NCI-H460 (cell line): ENCODE results near the gene CFTR. TPM values are rescaled to one million over a fixed set of nuclear protein-coding genes. Genes with fewer than 3 reads are reported as not detected.
A peak's percentile ranks its signal among the peaks of the same experiment; 100 is the strongest.

Experiments used
- DNase-seq: peaks from one replicate; pipeline ENCODE4 v3.0.0-alpha.2; 2016; ENCODE audit warnings: low read depth; ENCODE audit errors: extremely low read depth
- total RNA-seq: library from RNA; depleted of rRNA; stranded (reverse); fragments of >200 nt; shearing (Covaris generic); gene quantifications from 2 replicates; pipeline ENCODE4 v1.2.3, GENCODE V29; 2014

Gene CFTR
- total RNA-seq, 1 experiment from 2014 or later: not detected

DNA sequence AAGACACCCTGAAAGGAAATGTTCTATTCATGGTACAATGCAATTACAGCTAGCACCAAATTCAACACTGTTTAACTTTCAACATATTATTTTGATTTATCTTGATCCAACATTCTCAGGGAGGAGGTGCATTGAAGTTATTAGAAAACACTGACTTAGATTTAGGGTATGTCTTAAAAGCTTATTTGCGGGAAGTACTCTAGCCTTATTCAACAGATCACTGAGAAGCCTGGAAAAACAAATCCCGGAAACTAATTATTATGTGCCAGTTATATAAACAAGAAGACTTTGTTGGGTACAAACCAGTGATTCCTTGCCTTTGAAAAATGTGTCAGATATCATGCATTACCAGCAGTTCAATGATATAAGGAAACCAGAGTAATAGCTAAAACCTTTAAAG is 160.1 kb downstream of the CFTR start:
- no peak for DNase-seq

DNA sequence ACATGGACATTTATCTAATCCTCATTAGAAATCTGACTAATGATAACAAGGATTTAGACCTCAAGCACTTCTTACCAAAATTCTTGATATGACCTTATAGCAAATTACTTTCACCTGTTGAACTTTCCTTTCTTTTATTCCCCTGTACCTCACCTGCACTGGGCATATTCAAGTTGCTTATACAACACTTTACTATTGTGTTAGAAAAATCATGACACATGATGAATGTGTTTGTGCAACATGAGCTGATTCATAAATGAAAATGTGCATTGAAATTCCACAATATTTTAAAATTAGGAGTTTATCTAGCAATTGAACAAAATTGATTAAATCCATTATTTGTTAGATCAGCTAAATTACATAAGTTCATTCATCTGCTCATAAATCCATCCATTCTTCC is 160.6 kb downstream of the CFTR start:
- DNase-seq: no peak

DNA sequence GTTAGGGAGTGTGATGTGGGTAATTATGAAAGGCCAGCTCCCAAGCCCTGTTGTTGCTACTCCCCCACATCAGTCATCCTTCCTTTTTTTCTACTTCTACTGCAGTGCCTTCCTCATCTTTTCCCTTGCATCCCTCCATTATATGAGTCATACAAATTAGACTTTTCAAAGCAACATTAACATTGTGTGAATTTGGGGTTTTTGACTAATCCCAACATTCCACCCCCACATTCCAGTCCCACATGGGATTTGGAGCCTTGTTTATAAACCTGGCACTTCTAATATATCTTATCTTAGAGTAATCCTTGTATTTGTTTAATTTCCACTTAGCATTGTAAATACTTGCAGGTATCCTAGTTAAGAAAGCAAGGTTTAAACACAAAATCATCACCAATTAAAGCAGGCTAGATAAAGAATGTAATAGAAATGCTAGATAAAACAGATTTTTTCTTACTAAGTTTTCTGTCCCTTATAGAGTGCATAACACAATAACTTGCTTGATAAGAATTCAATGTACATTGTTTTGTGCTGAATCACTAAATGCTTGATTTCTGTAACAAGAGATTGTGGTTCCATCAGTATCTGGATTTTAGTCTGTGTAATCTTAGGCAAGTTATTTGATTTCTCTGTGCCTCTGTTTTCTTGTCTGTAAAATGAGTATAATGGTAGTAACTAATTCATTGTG is 165.8 kb downstream of the CFTR start:
- DNase-seq: no peak

DNA sequence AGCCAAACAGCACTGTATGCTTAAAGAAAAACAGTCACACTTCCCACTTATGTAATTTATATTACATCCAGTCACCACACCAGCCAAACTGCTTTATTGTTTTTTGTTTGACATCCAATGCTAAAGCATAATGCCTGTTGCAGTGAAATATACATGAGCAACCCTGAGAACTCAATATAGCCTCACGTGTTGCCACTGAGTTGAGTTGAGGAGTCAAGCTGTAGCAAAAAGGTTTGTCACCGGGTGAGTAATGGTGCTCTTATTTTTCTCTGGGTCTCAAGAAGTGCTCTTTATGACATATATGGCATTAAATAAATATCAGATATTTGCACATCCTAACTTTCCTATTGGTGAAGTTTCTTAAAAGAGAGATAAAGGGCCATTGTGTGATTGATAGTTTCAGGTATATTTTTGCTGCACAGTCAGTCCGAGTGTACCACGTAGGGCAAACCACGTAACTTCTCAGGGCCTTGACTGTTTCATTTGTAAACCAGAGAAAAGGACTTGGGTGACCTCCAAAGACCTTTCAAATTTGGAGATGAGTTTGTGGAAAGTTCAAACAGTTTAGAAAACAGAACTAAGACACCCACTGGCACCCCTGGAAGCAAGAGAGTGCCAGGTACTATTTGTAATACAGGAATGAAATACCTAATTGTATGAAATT is 168.5 kb downstream of the CFTR start:
- DNase-seq: no peak

DNA sequence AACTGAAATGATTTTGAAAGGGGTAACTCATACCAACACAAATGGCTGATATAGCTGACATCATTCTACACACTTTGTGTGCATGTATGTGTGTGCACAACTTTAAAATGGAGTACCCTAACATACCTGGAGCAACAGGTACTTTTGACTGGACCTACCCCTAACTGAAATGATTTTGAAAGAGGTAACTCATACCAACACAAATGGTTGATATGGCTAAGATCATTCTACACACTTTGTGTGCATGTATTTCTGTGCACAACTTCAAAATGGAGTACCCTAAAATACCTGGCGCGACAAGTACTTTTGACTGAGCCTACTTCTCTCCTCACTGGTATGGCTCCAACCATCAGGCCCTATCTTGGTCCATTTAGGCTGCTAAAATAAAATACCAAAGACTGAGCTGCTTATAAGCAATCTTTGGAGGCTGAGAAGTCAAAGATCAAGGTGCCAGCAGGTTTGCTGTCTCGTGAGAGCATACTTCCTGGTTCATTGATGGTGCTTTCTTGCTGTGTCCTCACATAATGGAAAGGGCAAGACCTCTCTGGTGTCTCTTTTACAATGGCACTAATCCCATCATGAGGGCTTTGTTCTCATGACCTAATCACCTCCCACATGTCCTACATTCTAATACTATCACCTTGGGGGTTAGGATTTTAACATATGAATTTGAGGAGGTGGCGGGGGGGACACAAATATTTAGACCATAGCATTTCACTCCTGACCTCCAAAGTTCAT is 173.3 kb downstream of the CFTR start:
- no peak for DNase-seq

DNA sequence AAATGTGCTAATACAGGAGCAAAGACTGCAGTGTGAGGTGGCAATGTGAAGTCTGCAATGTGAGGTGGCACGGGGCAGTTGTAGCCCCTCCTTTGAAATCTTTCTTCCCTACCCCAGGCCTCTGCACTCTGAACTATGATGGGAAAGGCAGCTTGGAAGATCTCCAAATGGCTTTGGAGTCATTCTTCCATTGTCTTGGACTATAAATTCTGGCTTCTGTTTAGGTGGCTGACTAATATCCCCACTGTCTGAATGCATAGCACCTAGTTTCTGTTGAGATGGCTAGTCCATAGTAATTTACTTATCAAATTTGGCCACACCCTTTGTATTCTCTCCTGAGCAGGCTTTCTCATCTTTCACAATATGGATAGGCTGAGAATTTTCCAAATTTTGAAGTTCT is 175.0 kb downstream of the CFTR start:
- DNase-seq: no peak

DNA sequence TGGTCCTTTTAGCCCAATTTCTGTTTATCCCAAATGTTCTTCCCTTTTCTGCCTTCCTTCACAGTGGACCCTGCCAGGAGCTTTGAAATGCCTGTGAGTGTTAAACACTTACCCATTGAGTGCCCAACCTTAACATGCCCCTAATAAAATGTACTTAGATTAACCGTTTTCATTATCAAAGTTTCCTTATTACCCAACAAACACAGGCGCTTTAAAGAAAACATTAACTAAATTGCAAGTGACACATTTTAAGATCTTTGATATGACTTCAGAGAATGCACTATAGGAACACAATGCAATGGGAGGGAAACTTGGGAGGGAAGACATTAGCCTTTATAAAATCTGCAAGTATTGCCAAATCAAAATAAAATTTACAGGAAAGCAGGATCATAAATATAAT is 177.0 kb downstream of the CFTR start:
- no peak for DNase-seq

DNA sequence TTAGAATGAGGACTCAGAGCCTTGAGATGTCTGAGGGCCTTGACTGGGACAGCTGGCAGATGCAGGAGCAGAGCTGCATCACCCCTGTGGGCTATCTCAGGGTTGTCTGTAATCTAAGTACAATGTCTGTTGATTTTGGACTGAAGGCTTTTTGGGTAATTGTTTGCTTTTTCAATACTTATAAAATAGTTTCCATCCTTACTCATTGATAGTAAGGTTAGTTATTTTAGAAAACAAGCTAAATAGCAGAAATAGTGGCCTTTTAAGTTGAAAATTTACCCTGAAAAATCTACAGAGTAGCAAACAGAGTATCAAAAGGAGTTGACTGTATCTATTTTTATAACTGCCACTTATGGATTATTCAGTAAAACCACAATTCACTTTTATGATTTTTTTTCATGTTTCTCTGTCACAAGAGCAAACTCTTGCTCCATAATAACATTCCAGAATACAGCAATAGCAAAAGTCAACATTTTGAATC is 179.7 kb downstream of the CFTR start:
- DNase-seq: no peak

DNA sequence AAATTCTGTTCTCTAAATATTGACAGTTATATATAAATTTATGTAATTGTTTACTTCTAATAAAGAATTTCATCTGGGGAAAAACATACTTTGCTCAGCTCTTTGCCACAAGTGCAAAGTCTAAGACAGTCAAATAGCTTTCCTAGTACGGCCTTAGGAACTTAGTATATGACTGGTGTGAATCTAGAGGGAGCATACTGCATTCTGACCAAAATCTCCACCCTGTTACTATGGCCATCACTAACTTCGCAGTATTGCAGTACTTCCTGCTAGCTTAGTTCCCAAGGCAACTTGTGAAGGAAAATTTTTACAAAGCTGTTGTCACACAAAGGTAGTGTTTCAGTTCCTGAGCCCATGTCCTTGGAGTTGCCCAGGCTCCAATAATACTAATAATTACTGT is 181.5 kb downstream of the CFTR start:
- DNase-seq: no peak

DNA sequence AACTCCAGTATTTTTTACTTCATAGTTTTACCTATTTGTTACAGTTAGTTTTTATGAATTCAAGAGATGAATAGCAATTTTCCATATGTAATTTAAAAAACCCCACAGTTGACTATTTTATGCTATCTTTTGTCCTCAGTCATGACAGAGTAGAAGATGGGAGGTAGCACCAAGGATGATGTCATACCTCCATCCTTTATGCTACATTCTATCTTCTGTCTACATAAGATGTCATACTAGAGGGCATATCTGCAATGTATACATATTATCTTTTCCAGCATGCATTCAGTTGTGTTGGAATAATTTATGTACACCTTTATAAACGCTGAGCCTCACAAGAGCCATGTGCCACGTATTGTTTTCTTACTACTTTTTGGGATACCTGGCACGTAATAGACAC is 184.2 kb downstream of the CFTR start:
- DNase-seq: no peak

DNA sequence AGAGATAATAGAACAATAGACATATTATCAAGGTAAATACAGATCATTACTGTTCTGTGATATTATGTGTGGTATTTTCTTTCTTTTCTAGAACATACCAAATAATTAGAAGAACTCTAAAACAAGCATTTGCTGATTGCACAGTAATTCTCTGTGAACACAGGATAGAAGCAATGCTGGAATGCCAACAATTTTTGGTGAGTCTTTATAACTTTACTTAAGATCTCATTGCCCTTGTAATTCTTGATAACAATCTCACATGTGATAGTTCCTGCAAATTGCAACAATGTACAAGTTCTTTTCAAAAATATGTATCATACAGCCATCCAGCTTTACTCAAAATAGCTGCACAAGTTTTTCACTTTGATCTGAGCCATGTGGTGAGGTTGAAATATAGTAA is 185.5 kb downstream of the CFTR start:
- no peak for DNase-seq

DNA sequence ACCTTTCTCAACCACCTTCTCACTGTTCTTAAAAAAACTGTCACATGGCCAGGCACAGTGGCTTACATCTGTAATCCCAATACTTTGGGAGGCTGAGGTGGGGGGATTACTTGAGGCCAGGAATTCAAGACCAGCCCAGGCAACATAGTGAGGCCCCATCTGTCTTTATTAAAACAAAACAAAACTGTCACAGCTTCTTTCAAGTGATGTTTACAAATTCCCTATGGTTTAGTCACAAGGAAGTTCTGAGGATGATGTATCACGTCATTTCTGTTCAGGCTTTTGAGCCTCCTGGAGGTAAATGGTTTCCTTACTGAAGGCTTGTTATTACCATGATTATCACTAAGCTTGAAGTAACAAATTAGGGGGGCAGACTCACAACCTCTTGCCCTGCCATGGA is 186.2 kb downstream of the CFTR start:
- no peak for DNase-seq

DNA sequence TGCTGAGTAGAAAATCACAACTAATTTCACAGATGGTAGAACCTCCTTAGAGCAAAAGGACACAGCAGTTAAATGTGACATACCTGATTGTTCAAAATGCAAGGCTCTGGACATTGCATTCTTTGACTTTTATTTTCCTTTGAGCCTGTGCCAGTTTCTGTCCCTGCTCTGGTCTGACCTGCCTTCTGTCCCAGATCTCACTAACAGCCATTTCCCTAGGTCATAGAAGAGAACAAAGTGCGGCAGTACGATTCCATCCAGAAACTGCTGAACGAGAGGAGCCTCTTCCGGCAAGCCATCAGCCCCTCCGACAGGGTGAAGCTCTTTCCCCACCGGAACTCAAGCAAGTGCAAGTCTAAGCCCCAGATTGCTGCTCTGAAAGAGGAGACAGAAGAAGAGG is 186.9 kb downstream of the CFTR start:
- no peak for DNase-seq

DNA sequence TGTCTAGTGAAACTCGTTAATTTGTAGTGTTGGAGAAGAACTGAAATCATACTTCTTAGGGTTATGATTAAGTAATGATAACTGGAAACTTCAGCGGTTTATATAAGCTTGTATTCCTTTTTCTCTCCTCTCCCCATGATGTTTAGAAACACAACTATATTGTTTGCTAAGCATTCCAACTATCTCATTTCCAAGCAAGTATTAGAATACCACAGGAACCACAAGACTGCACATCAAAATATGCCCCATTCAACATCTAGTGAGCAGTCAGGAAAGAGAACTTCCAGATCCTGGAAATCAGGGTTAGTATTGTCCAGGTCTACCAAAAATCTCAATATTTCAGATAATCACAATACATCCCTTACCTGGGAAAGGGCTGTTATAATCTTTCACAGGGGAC is 187.6 kb downstream of the CFTR start:
- no peak for DNase-seq

DNA sequence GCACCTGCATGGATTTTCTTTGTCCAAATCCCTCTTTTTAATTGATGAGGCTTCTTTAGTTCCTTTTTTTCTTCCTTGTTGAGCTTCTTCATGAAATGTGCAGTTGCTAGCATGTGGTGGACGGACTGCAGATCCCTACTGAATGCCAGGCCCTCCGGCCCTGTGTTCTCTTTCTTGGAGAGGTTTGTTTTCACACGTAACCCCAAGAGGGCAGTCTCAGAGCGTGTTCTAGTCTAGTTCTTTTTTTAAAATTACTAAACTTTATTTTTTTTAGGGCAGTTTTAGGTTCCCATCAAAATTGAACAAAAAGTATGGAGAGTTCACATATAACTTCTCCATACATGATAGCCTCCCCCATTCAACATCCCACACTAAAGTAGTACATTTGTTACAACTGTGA is 190.0 kb downstream of the CFTR start:
- no peak for DNase-seq

DNA sequence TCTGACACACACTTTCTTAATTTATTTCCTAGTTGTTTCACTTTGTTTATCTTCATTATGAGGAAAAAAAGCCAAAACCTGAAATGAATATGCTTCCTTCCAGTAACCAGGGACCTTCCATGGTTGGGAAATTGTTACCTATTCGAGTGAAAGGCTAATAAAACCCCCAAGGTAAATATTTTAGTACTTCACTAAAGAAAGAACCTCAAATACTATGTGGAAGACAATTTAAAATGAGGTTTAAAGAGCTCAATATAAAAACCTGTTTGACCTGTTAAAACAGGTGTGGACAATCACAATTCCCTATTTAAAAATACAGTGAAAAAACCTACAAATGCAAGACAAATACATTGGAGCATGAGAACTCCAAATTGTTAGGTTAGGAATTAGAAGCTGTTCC is 192.6 kb downstream of the CFTR start:
- no peak for DNase-seq

DNA sequence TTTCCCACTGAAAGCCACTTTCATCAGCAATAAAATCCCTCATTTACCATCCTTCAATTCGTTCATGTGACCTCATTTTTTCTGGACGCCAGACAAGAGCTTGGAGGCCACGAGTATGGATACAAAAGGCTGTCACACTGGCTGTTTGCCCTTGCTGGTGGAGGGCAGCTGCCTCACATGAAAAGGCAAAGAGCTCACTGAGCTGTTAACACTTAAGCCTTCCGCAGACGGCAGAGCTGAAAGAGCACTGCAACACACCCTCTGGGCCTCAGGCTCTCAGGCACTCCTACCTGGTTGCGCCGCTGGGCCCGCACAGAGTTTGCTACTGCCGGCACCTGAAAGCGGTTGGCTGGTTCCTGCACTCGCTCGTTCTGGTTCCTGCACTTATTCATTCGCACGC is 193.5 kb downstream of the CFTR start:
- no peak for DNase-seq

DNA sequence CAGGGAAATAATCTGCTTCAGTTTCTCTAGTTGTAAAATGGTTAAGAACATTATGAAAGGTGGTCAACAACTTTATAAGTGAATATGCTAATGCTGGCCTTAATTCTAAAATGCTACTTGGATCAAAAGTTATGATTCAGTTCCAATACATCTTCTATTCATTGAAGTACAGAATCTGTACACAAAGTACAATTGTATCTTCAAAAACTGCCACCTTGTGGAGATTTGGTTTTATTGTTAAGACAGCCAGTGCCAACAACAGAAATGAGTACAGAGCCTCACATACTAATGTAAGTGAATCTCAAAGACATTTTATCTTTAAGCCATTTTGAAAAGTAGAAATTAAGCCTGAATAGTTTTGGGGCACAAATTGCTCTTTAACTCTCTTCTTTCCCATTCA is 194.0 kb downstream of the CFTR start:
- peak; percentile 18 for DNase-seq

DNA sequence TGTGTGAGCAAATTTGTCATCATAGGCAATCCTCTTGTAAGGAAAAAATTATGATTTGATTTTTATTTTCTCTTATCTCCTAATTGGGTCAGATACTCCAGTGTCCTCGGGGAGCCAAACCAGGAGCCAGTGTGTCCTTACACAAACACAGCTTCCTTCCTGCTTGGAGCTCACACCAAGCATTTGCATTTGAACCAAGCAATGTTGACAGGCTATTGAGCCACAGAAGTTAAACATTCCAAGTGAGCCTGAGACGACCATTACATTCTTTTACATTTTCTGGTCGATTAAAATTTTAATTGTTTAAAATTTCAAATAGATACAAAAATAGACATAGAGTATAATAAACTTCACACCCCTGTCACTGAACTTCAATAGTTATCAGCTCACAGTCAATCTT is 194.8 kb downstream of the CFTR start:
- DNase-seq: no peak

DNA sequence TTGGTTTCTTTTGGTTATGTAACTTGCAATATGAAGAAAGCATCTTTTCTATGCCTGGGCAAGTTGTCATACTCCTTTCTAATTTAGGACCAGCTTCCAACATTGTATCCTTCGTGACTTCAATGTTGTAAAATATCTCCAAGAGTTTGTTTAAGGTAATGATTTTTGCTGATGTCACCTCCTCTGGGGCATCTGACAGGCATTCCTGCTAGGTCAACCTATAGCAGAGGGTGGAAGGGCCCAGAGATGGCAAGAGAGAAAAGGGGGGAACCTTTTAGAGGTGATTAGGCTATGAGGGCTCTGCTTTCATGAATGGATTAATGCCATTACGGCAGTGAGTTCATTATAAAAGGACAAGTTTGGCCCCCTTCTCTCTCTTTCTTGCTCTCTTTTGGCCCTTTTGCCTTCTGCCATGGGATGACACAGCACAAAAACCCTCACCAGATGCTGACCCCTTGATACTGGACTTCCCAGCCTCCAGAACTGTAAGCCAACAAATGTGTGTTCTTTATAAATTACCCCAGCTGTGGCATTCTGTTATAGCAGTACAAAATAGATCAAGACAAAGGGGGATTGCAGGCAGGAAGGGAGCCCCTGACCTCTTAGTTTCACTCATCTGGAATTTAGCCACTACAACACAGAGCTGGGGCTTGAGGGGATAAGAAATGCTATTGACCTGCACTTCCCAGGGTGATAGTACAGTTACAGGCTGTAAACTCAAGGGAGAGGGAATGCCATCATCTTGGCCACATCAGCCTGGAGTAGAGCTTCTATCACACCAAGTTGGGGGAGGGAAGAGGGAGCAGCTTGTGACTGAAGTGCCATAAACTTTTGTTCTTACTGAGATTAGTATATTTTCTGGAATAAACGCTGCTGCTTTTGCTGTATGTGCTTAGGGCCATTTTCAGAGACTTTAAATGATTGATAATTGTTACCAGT is 195.9 kb downstream of the CFTR start:
- no peak for DNase-seq

DNA sequence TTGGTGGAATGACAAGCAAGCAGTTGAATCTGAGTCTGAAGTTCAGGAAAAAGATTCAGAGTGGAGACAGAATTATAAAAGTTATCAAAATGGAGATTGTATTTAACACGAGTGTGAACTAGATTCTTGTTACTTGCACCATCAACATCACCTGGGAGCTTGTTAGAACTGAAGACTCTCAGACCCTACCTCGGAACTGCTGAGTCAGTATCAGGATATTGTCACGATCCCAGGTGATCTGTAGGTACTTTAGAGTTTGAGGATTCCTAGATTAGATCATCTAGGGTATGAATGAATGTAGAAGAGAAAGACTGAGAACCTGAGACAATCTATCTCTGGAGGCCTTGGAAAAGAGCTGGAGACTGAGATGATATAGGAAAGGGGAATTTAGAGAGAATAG is 199.3 kb downstream of the CFTR start:
- DNase-seq: no peak
